OCI-LY1 (cell line): ENCODE measurements around the gene CARM1.

Experiments
- EZH2 ChIP-seq: fragments of 200-600 bp; sonication (generic), shearing (Covaris generic); IDR thresholded peaks from 2 replicates; pipeline ENCODE4 v1.8.0; 2017; ENCODE audit warnings: borderline replicate concordance, mixed run types, mild to moderate bottlenecking, antibody characterized with exemption, low read length, moderate library complexity, mixed read lengths
- TF ChIP-seq, protein P1 (sequence below): fragments of 200-600 bp; sonication (generic), shearing (Covaris generic); IDR thresholded peaks from 2 replicates; pipeline ENCODE4 v1.5.1; 2017; ENCODE audit warnings: mild to moderate bottlenecking, antibody characterized with exemption, low read length, moderate library complexity, mixed read lengths

DNA sequence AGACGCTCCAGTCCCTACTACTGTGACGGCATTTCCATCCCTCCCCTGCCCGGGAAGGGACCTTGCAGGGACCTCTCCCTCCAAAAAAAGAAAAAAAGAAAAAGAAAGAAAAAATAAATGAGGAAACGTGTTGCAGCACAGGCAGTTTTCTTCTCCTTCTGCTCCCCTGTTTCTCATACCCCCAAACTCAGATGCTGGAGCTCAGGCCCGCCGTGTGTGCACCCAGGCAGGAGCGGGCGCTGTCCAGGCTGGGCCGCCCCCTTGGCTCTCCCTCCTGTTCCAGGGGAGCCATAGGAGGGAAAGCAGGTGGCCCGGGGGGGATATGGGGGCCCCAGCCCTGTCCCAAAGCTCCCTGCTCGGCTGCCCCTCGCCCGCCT, 51.3 kb downstream of the CARM1 start:
- TF ChIP-seq EZH2, result no peak
- TF ChIP-seq, protein P1, sequence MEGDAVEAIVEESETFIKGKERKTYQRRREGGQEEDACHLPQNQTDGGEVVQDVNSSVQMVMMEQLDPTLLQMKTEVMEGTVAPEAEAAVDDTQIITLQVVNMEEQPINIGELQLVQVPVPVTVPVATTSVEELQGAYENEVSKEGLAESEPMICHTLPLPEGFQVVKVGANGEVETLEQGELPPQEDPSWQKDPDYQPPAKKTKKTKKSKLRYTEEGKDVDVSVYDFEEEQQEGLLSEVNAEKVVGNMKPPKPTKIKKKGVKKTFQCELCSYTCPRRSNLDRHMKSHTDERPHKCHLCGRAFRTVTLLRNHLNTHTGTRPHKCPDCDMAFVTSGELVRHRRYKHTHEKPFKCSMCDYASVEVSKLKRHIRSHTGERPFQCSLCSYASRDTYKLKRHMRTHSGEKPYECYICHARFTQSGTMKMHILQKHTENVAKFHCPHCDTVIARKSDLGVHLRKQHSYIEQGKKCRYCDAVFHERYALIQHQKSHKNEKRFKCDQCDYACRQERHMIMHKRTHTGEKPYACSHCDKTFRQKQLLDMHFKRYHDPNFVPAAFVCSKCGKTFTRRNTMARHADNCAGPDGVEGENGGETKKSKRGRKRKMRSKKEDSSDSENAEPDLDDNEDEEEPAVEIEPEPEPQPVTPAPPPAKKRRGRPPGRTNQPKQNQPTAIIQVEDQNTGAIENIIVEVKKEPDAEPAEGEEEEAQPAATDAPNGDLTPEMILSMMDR, result no peak
